RKO (cell line): ENCODE data around the gene AATK.

Experiments
- DNase-seq: peaks from one replicate; pipeline ENCODE4 v3.0.0-alpha.2; 2016; ENCODE audit warnings: low spot score

The AATK gene

GRCh38 chr17:81071761-81072741 is 94.0 kb downstream of the AATK start:
- DNase-seq: no peak

- DNase-seq: no peak
Observed at GRCh38 chr17:81070541-81071246, 95.3 kb downstream of the AATK start.

- DNase-seq: no peak
Observed at GRCh38 chr17:81069135-81069645, 96.8 kb downstream of the AATK start.

GRCh38 chr17:81068411-81069134 is 97.4 kb downstream of the AATK start:
- DNase-seq: no peak

GRCh38 chr17:81067391-81067811 is 98.6 kb downstream of the AATK start:
- DNase-seq: no peak
